Measurements from ENCODE around the gene SOST.

- TF ChIP-seq POLR2AphosphoS5 (IDR thresholded peaks at IDR 0.05; ENCODE audit: low read depth, low read length), result no peak
- no peak for TF ChIP-seq TAF1 (IDR thresholded peaks at IDR 0.05; ENCODE audit: low read depth, low read length)
- 0 out of 2 replicates have a peak, but pooled peaks have one; percentile 47 for TF ChIP-seq POLR2A (IDR thresholded peaks at IDR 0.05; ENCODE audit: low read depth, low read length)
- TF ChIP-seq PAX5 (IDR thresholded peaks at IDR 0.05; ENCODE audit: insufficient read depth, low read length, severe bottlenecking), result no peak
These were observed 19.9 kb upstream of the SOST start, which contains the start of gene DUSP3 for GRCh38 chr17:43778337-43779144.

All from GM12891 (cell line).